Body of pancreas (tissue), 4 donors: ENCODE data around the gene MYO1B.

Source experiments
- CTCF ChIP-seq, 7 experiments: fragments of 450-650 bp in 4 of 7; fragments of 200-600 bp in 3 of 7; sonication (generic) in 3 of 7; IDR thresholded peaks; one replicate each; pipeline ENCODE4 v1.5.1; 2016 to 2019; ENCODE audit warnings: antibody characterized with exemption in 7 of 7
- POLR2A ChIP-seq, 3 donors: fragments of 450-650 bp; IDR thresholded peaks; one replicate each; pipeline ENCODE4 v1.6.1; 2016; ENCODE audit warnings: antibody characterized with exemption in 3 of 3, mild to moderate bottlenecking in 2 of 3

GRCh38 chr2:191434072-191434471 lies 188.9 kb downstream of the MYO1B start:
- TF ChIP-seq CTCF (IDR thresholded peaks at IDR 0.05) = no peak
- TF ChIP-seq POLR2A (IDR thresholded peaks at IDR 0.05) = no peak
